Ovary (tissue), 9 donors: Measurements from ENCODE around the gene NKAIN2. TPM values are rescaled to one million over a fixed set of nuclear protein-coding genes. Genes with fewer than 3 reads are reported as not detected.

Experiments used
- DNase-seq, 5 donors: peaks; one replicate each; pipeline ENCODE4 v3.0.0-alpha.2; 2019 to 2020
- H3K27ac ChIP-seq, 2 donors: fragments of 200-600 bp; one replicate each; pipeline versions ENCODE4 v1.5.1 to v1.8.0; 2019 to 2022
- H3K27me3 ChIP-seq: fragments of 200-600 bp; one replicate; pipeline ENCODE4 v1.8.0; 2022
- H3K36me3 ChIP-seq: fragments of 200-600 bp; sonication (generic); one replicate; pipeline ENCODE4 v1.5.1; 2019
- H3K4me1 ChIP-seq: one replicate; pipeline ENCODE4 v1.8.1; 2013; ENCODE audit warnings: mild to moderate bottlenecking, moderate library complexity; ENCODE audit not compliant: insufficient read depth
- H3K4me3 ChIP-seq: fragments of 200-600 bp; sonication (generic); one replicate; pipeline ENCODE4 v1.5.1; 2017
- H3K9me3 ChIP-seq, 2 donors: fragments of 200-600 bp in 1 of 2; sonication (generic) in 1 of 2; one replicate each; pipeline versions ENCODE4 v1.5.1 to v1.8.1; 2013 to 2019; ENCODE audit warnings: mild to moderate bottlenecking in 1 of 2, moderate library complexity in 1 of 2
- EP300 ChIP-seq: sonication (generic); formaldehyde crosslinking; IDR thresholded peaks from one replicate; pipeline ENCODE4 v1.6.1; 2017; ENCODE audit warnings: antibody characterized with exemption
- POLR2A ChIP-seq: fragments of 450-650 bp; IDR thresholded peaks from one replicate; pipeline ENCODE4 v1.6.1; 2017; ENCODE audit warnings: antibody characterized with exemption, mild to moderate bottlenecking, moderate library complexity
- WGBS, 3 donors: extraction: QIAGEN DNeasy Blood & Tissue Kit in 1 of 3; methylation state at CpG; one replicate each; pipeline versions ENCODE4 v1.1.5 to v1.1.7; 2013 to 2017; 5-methylcytosine and 5-hydroxymethylcytosine counted together
- intact Hi-C, 4 donors: fragments of 100-400 bp; cut with DNase I; formaldehyde crosslinking; loops; one replicate each; pipeline versions ENCODE4 v1.11.0 to v1.15.1; 2022 to 2023
- polyA plus RNA-seq, 2 donors: library from polyadenylated mRNA; stranded (reverse); fragments of 200-250 nt in 1 of 2; fragments of 350-450 nt in 1 of 2; fragmentation: Illumina TruSeq in 1 of 2; extraction: RNeasy Lipid Tissue Mini Kit (QIAGEN cat#74804) in 1 of 2; gene quantifications; one replicate each; pipeline ENCODE4 v1.2.3, GENCODE V29; 2013 to 2014
- total RNA-seq, 7 donors: library from RNA; depleted of rRNA in 2 of 7; stranded (reverse); fragments of >200 nt in 2 of 7; fragmentation: NEBNext Ultra II Directional in 3 of 7; extraction: Animal tissue kit (Norgen Biotek cat#: 25700) in 3 of 7; gene quantifications; one replicate each; pipeline versions ENCODE4 v1.1.0 to v1.2.4, GENCODE V29; 2016 to 2023
- TF ChIP-seq, protein P1 (sequence below), 3 donors: fragments of 450-650 bp in 2 of 3; fragments of 200-600 bp in 1 of 3; IDR thresholded peaks; one replicate each; pipeline versions ENCODE4 v1.5.1 to v1.8.0; 2016 to 2022; ENCODE audit warnings: antibody characterized with exemption in 3 of 3, mild to moderate bottlenecking in 1 of 3
- donor health status: DM: no; HTN: no; CAD: no; lungs with moderate emphysema.
- donor health status: DM: no; HTN: no; CAD: no.
- donor health status: Bipolar disorder and iron deficiency.
- donor health status: DM: yes; HTN: yes; CAD: no.
- donor health status: DM: no; HTN: no; CAD: no.
- donor health status: DM: yes; HTN: yes; CAD: no.

NKAIN2 gene
- total and polyA plus RNA-seq, 9 donors: 0.13 to 1.0 (median 0.40) TPM; not detected in 4

DNA sequence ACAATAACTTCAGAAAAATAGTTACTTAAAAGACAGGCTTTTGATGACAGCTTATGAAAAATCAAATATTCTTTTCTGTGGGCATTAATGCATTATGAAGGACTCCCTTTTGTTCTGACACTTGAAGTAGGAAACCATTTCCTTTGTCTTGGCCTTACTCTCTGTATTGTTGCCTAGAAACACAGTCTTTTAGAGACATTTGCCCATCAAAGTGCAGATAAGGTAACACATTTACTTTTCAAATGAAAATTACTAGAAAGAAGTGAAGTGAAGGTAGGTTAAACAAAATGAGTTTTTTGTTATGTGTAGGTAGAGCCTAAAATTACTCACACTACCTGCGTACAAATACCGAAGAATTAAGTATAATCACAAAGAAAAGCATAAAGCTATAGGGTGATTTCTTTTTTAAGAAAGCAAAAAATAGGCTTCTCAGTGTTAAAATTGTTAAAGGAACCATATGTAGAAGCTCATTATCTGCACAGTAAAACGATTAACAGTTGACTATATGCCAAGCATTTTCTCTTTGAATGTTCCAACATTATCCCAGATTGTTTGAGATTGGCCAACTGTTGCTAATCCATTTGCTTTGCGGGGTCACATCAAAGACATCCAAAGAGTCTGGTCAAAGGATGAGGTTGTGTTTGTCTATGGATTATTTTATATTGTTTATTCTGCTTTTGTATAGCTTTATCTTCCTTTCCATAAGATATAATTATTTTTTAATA lies 616.6 kb downstream of the NKAIN2 start:
- intact Hi-C loops: no loop called here
- DNase-seq: no peak
- no peaks in the 10 kb centered on the region for H3K36me3 ChIP-seq

DNA sequence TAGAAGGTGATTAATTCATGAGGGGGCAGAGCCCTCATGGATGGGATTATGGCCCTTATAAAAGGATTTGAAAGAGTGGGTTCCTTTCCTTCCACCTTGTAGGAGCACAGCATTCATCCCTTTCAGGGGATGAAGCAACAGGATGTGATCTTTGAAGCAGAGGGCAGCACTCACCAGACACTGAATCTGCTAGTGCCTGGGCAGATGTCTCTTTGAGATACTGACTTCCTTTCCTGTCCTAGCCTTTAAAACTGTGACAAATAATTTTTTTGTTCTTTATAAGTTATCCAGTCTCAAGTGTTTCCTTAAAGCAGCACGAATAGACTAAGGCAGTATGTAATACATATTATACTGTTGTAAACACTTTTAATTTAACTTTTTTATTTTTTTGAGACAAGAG lies 620.0 kb downstream of the NKAIN2 start:
- H3K27me3 ChIP-seq: no peaks in the 10 kb centered on the region
- H3K4me1 ChIP-seq: no peaks in the 10 kb centered on the region
- 83 to 90% (median 83%) methylated on average over 1 of the region's 1 CpG for WGBS, 3 donors
- intact Hi-C loops: no loop called here
- H3K36me3 ChIP-seq: no peaks in the 10 kb centered on the region
- H3K4me3 ChIP-seq: no peak overlapping the region
- TF ChIP-seq POLR2A (no peak), EP300 (no peak)
- TF ChIP-seq, protein P1, sequence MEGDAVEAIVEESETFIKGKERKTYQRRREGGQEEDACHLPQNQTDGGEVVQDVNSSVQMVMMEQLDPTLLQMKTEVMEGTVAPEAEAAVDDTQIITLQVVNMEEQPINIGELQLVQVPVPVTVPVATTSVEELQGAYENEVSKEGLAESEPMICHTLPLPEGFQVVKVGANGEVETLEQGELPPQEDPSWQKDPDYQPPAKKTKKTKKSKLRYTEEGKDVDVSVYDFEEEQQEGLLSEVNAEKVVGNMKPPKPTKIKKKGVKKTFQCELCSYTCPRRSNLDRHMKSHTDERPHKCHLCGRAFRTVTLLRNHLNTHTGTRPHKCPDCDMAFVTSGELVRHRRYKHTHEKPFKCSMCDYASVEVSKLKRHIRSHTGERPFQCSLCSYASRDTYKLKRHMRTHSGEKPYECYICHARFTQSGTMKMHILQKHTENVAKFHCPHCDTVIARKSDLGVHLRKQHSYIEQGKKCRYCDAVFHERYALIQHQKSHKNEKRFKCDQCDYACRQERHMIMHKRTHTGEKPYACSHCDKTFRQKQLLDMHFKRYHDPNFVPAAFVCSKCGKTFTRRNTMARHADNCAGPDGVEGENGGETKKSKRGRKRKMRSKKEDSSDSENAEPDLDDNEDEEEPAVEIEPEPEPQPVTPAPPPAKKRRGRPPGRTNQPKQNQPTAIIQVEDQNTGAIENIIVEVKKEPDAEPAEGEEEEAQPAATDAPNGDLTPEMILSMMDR (IDR thresholded peaks at IDR 0.05): no peak
- DNase-seq: no peak
- no peak overlapping the region for H3K27ac ChIP-seq
- no peaks in the 10 kb centered on the region for H3K9me3 ChIP-seq

More for the DNA sequence above, 616.6 kb downstream of the NKAIN2 start:
- TF ChIP-seq POLR2A (no peak), EP300 (no peak)
- TF ChIP-seq, protein P1 (IDR thresholded peaks at IDR 0.05): no peak
- H3K4me3 ChIP-seq: no peak overlapping the region
- no peak overlapping the region for H3K27ac ChIP-seq
- WGBS, 3 donors: 32 to 44% (median 42%) methylated on average over 4 of the region's 4 CpGs
- no peaks in the 10 kb centered on the region for H3K9me3 ChIP-seq
- no peaks in the 10 kb centered on the region for H3K4me1 ChIP-seq
- no peaks in the 10 kb centered on the region for H3K27me3 ChIP-seq

DNA sequence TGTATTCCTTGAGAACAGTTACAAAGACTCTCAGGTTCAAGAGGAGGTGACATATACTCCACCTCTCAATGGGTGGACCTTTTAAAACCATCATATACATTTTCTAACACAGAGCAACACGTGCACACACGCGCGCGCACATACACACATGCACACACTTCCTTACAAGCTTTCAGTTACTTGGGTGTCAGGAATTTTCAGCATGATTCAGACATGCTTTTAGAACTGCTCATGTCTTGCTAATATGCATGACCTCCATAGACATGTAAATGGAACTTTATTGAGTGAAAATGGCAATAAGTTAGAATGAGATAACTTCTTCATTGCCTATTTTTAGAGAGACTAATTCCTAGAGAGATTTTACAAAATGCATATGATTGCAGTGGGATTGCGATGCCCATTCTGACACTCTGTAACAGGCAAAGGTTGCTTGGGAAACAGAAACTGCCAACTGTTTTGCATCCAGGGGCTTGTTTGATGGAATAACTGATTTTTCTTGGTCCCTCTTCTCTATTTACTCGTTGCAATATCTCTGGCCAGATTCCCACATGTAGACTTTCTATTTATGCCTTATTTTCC lies 627.2 kb downstream of the NKAIN2 start:
- H3K27ac ChIP-seq: no peak overlapping the region
- DNase-seq: no peak
- H3K4me1 ChIP-seq: no peaks in the 10 kb centered on the region
- WGBS, 3 donors: 83 to 87% (median 85%) methylated on average over 7 of the region's 7 CpGs
- H3K27me3 ChIP-seq: no peaks in the 10 kb centered on the region
- no peaks in the 10 kb centered on the region for H3K36me3 ChIP-seq
- TF ChIP-seq, protein P1 (IDR thresholded peaks at IDR 0.05): no peak
- no peak for TF ChIP-seq EP300
- no peak for TF ChIP-seq POLR2A
- no peak overlapping the region for H3K4me3 ChIP-seq
- H3K9me3 ChIP-seq: no peaks in the 10 kb centered on the region
- intact Hi-C loops: no loop called here

DNA sequence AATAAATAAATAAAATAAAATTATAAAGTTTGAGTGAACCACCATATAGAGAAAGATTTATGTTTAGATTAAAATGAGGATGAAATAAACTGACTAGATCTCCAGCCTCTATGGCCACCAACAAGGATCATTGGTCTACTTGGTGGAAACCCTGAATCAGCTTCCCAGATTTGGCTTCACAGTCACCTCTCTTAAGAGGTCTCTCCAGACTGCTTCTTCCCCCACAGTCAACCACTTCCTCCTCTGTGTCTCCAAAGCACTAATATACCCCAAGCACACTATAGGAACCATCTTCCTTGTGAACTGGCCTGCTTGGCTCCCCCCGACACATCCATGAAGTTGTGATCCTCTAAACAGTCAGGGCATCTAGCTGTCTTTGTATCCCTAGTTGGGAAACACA lies 629.0 kb downstream of the NKAIN2 start:
- H3K4me3 ChIP-seq: no peak overlapping the region
- H3K4me1 ChIP-seq: no peaks in the 10 kb centered on the region
- DNase-seq: no peak
- H3K27ac ChIP-seq: no peak overlapping the region
- intact Hi-C loops: no loop called here
- no peaks in the 10 kb centered on the region for H3K27me3 ChIP-seq
- no peaks in the 10 kb centered on the region for H3K9me3 ChIP-seq
- WGBS, 3 donors: 92 to 96% (median 95%) methylated on average over 1 of the region's 1 CpG
- no peak for TF ChIP-seq POLR2A
- TF ChIP-seq EP300: no peak
- TF ChIP-seq, protein P1 (IDR thresholded peaks at IDR 0.05): no peak
- no peaks in the 10 kb centered on the region for H3K36me3 ChIP-seq
